ENCODE data around the gene SYTL3.
"Not testable (repeated sequence)": the region's sequence is repeated elsewhere in the genome, so short reads cannot be mapped to it uniquely, and the experiment has no call there.

DNA sequence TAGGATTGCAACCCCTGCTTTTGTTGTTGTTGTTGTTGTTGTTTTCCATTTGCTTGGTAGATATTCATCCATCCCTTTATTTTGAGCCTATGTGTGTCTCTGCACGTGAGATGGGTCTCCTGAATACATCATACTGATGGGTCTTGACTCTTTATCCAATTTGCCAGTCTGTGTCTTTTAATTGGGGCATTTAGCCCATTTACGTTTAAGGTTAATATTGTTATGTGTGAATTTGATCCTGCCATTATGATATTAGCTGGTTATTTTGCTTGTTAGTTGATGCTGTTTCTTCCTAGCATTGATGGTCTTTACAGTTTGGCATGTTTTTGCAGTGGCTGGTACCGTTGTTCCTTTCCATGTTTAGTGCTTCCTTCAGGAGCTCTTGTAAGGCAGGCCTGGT lies 31.6 kb upstream of the SYTL3 start:
- TF ChIP-seq, protein P1, sequence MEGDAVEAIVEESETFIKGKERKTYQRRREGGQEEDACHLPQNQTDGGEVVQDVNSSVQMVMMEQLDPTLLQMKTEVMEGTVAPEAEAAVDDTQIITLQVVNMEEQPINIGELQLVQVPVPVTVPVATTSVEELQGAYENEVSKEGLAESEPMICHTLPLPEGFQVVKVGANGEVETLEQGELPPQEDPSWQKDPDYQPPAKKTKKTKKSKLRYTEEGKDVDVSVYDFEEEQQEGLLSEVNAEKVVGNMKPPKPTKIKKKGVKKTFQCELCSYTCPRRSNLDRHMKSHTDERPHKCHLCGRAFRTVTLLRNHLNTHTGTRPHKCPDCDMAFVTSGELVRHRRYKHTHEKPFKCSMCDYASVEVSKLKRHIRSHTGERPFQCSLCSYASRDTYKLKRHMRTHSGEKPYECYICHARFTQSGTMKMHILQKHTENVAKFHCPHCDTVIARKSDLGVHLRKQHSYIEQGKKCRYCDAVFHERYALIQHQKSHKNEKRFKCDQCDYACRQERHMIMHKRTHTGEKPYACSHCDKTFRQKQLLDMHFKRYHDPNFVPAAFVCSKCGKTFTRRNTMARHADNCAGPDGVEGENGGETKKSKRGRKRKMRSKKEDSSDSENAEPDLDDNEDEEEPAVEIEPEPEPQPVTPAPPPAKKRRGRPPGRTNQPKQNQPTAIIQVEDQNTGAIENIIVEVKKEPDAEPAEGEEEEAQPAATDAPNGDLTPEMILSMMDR (IDR thresholded peaks at IDR 0.05; ENCODE audit: low read depth, low read length, poor library complexity, severe bottlenecking), result not testable (repeated sequence)
- not testable (repeated sequence) for TF ChIP-seq EZH2phosphoT487 (IDR thresholded peaks at IDR 0.05; ENCODE audit: borderline replicate concordance, low read length)

All from DOHH2 (cell line).